Osteoblast (primary cell): ENCODE data around the gene ICAM4. TPM values are rescaled to one million over a fixed set of nuclear protein-coding genes. Genes with fewer than 3 reads are reported as not detected.

Experiments used
- DNase-seq: peaks from one replicate; pipeline ENCODE4 v3.0.0; 2011; ENCODE audit warnings: low spot score, mixed read lengths; ENCODE audit not compliant: insufficient read length; ENCODE audit errors: missing footprints
- H2AFZ ChIP-seq: 2 replicates; pipeline ENCODE4 v1.6.0; 2011; ENCODE audit warnings: mild to moderate bottlenecking, low read length
- H3K27ac ChIP-seq: 2 replicates; pipeline ENCODE4 v1.5.1; 2011; ENCODE audit warnings: mild to moderate bottlenecking, low read depth, low read length, moderate library complexity
- H3K27me3 ChIP-seq: 2 replicates; pipeline ENCODE4 v1.6.0; 2012; ENCODE audit warnings: mild to moderate bottlenecking, control low read depth, inconsistent platforms, low read length, moderate library complexity; ENCODE audit not compliant: insufficient read depth
- H3K36me3 ChIP-seq: 2 replicates; pipeline ENCODE4 v1.5.1; 2011; ENCODE audit warnings: mild to moderate bottlenecking, low read length, control low read depth, moderate library complexity; ENCODE audit not compliant: insufficient read depth
- H3K4me1 ChIP-seq: 2 replicates; pipeline ENCODE4 v1.5.1; 2011; ENCODE audit warnings: mild to moderate bottlenecking, low read length, control low read depth, moderate library complexity; ENCODE audit not compliant: insufficient read depth
- H3K4me2 ChIP-seq: 2 replicates; pipeline ENCODE4 v1.6.0; 2011; ENCODE audit warnings: mild to moderate bottlenecking, low read length; ENCODE audit not compliant: insufficient read depth
- H3K4me3 ChIP-seq: fragments of 200-600 bp; sonication (generic); 3 replicates; pipeline ENCODE4 v1.5.1; 2012; ENCODE audit warnings: mild to moderate bottlenecking, low read length, inconsistent platforms; ENCODE audit not compliant: insufficient read depth
- H3K79me2 ChIP-seq: 2 replicates; pipeline ENCODE4 v1.6.0; 2012; ENCODE audit warnings: mild to moderate bottlenecking, low read length, control low read depth, inconsistent platforms; ENCODE audit not compliant: insufficient read depth
- H3K9me3 ChIP-seq: 2 replicates; pipeline ENCODE4 v1.5.1; 2011; ENCODE audit warnings: low read depth, low read length, control low read depth
- H4K20me1 ChIP-seq: 2 replicates; pipeline ENCODE4 v1.6.0; 2012; ENCODE audit warnings: mild to moderate bottlenecking, low read length, control low read depth; ENCODE audit not compliant: insufficient read depth
- total RNA-seq: library from RNA; depleted of rRNA; stranded (reverse); fragments of >200 nt; gene quantifications from 2 replicates; pipeline ENCODE4 v1.2.3, GENCODE V29; 2012
- TF ChIP-seq, protein P1 (sequence below): IDR thresholded peaks from 2 replicates; pipeline ENCODE4 v1.5.1; 2011; ENCODE audit warnings: mild to moderate bottlenecking, low read depth, low read length, moderate library complexity; ENCODE audit errors: extremely low read depth

The ICAM4 gene
- total RNA-seq, 1 donor: under 0.01 TPM

DNA sequence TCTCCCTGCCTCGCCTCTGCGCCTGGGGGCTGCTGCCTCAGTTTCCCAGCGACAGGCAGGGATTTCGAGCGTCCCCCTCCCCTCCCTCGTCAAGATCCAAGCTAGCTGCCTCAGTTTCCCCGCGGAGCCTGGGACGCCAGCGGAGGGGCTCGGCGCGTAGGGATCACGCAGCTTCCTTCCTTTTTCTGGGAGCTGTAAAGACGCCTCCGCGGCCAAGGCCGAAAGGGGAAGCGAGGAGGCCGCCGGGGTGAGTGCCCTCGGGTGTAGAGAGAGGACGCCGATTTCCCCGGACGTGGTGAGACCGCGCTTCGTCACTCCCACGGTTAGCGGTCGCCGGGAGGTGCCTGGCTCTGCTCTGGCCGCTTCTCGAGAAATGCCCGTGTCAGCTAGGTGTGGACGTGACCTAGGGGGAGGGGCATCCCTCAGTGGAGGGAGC lies 16.6 kb upstream of the ICAM4 start:
- Histone ChIP-seq H3K27me3 (no peaks in the 10 kb centered on the region), H3K27ac (peak overlapping the region; percentile 12), H3K4me1 (peaks cover 11% of the 10 kb centered on the region), H3K4me3 (peak overlapping the region; percentile 66), H3K36me3 (no peaks in the 10 kb centered on the region), H3K9me3 (no peaks in the 10 kb centered on the region), H2AFZ (peak overlapping the region; percentile 80), H3K4me2 (peak overlapping the region; percentile 74), H3K79me2 (no peaks in the 10 kb centered on the region), H4K20me1 (no peaks in the 10 kb centered on the region)
- TF ChIP-seq, protein P1, sequence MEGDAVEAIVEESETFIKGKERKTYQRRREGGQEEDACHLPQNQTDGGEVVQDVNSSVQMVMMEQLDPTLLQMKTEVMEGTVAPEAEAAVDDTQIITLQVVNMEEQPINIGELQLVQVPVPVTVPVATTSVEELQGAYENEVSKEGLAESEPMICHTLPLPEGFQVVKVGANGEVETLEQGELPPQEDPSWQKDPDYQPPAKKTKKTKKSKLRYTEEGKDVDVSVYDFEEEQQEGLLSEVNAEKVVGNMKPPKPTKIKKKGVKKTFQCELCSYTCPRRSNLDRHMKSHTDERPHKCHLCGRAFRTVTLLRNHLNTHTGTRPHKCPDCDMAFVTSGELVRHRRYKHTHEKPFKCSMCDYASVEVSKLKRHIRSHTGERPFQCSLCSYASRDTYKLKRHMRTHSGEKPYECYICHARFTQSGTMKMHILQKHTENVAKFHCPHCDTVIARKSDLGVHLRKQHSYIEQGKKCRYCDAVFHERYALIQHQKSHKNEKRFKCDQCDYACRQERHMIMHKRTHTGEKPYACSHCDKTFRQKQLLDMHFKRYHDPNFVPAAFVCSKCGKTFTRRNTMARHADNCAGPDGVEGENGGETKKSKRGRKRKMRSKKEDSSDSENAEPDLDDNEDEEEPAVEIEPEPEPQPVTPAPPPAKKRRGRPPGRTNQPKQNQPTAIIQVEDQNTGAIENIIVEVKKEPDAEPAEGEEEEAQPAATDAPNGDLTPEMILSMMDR: no peak
- DNase-seq: peak; percentile 85

DNA sequence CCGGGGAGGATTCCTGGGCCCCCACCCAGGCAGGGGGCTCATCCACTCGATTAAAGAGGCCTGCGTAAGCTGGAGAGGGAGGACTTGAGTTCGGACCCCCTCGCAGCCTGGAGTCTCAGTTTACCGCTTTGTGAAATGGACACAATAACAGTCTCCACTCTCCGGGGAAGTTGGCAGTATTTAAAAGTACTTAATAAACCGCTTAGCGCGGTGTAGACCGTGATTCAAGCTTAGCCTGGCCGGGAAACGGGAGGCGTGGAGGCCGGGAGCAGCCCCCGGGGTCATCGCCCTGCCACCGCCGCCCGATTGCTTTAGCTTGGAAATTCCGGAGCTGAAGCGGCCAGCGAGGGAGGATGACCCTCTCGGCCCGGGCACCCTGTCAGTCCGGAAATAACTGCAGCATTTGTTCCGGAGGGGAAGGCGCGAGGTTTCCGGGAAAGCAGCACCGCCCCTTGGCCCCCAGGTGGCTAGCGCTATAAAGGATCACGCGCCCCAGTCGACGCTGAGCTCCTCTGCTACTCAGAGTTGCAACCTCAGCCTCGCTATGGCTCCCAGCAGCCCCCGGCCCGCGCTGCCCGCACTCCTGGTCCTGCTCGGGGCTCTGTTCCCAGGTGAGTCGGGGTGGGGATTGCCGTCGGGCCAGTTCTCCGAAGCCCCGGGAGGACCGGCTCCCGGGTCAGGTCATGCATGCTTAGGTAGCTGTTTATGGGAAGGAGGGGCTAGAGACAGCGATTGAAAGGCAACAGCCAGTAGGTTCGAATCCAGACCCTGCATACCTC lies 15.9 kb upstream of the ICAM4 start, which contains the start of gene ICAM1:
Gene ICAM1 (plus strand): TSS at position 505 of the 779 bp plus-strand sequence. CDS start 40 bp downstream, at position 545.
- H3K4me3 ChIP-seq: peak within 1 kb of the TSS; percentile 66

DNA sequence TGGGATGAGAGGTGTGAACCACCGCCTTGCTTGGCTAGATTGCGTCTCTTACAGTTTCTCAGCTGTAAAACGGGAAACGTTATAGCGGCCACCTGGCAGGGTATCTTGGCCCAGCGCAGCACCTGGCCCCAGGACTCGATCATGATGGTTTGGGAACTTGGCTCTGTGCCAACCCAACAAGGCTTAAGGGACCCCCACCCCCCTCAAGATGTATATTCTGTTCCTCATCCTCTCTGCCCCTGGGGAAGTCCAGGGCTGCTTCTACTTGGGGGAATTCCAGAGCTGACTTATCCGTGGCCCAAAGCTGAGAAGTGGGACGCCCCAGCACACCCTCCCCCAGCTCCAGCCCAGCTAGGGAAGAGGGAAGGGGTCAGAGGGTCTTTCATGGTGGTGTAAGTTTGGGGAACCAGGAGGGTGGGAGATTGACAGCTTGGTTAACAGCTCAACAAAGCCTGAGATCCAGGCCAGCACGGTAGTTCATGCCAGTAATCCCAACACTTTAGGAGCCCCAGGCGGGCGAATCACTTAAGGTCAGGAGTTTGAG lies 15.1 kb upstream of the ICAM4 start:
- Histone ChIP-seq H3K27ac (no peak overlapping the region), H4K20me1 (no peaks in the 10 kb centered on the region), H3K4me1 (peaks cover 11% of the 10 kb centered on the region), H3K9me3 (no peaks in the 10 kb centered on the region), H3K4me3 (peak overlapping the region; percentile 66), H2AFZ (peak overlapping the region; percentile 25), H3K27me3 (no peaks in the 10 kb centered on the region), H3K4me2 (peak overlapping the region; percentile 74), H3K36me3 (no peaks in the 10 kb centered on the region), H3K79me2 (no peaks in the 10 kb centered on the region)
- TF ChIP-seq, protein P1: no peak
- peak; percentile 58 for DNase-seq

More for the DNA sequence above, 15.9 kb upstream of the ICAM4 start, which contains the start of gene ICAM1:
- no peaks in the 10 kb centered on the region for H3K27me3 ChIP-seq
- DNase-seq: peak; percentile 76
- H3K27ac ChIP-seq: peak within 1 kb of the TSS; percentile 12
- peaks cover 11% of the 10 kb centered on the region for H3K4me1 ChIP-seq
- peak within 1 kb of the TSS; percentile 80 for H2AFZ ChIP-seq
- no peaks in the 10 kb centered on the region for H3K36me3 ChIP-seq
- no peaks in the 10 kb centered on the region for H3K9me3 ChIP-seq
- TF ChIP-seq, protein P1: no peak
- H3K4me2 ChIP-seq: peak within 1 kb of the TSS; percentile 74
- no peaks in the 10 kb centered on the region for H4K20me1 ChIP-seq
- H3K79me2 ChIP-seq: no peaks in the 10 kb centered on the region

GRCh38 chr19:10274589-10274988 lies 12.2 kb upstream of the ICAM4 start:
- no peaks in the 10 kb centered on the region for H3K36me3 ChIP-seq
- no peaks in the 10 kb centered on the region for H4K20me1 ChIP-seq

More at GRCh38 chr19:10274589-10274988, 12.2 kb upstream of the ICAM4 start:
- Histone ChIP-seq H3K27me3 (no peaks in the 10 kb centered on the region), H3K4me2 (no peak overlapping the region), H2AFZ (no peak overlapping the region), H3K4me1 (peaks cover 11% of the 10 kb centered on the region), H3K4me3 (no peak overlapping the region), H3K79me2 (no peaks in the 10 kb centered on the region), H3K9me3 (no peaks in the 10 kb centered on the region), H3K27ac (no peak overlapping the region)
- TF ChIP-seq, protein P1: no peak
- DNase-seq: no peak
